SK-N-DZ (cell line): ENCODE results near the gene DVL2. TPM values are rescaled to one million over a fixed set of nuclear protein-coding genes. Genes with fewer than 3 reads are reported as not detected.

ENCODE experiments used
- DNase-seq: peaks from one replicate; pipeline ENCODE4 v3.0.0-alpha.2; 2015; ENCODE audit warnings: low spot score
- polyA plus RNA-seq, 2 experiments: library from polyadenylated mRNA; depleted of rRNA; stranded (reverse); fragments of >200 nt; gene quantifications; 2 replicates each; pipeline ENCODE4 v1.2.3, GENCODE V29; 2014

The DVL2 gene
- polyA plus RNA-seq (2014; cell fraction: cytosol; rRNA removed), result 95.7 and 109 TPM in 2 replicates
- polyA plus RNA-seq (2014; cell fraction: nucleus; rRNA removed), result 147 and 150 TPM in 2 replicates

DNA sequence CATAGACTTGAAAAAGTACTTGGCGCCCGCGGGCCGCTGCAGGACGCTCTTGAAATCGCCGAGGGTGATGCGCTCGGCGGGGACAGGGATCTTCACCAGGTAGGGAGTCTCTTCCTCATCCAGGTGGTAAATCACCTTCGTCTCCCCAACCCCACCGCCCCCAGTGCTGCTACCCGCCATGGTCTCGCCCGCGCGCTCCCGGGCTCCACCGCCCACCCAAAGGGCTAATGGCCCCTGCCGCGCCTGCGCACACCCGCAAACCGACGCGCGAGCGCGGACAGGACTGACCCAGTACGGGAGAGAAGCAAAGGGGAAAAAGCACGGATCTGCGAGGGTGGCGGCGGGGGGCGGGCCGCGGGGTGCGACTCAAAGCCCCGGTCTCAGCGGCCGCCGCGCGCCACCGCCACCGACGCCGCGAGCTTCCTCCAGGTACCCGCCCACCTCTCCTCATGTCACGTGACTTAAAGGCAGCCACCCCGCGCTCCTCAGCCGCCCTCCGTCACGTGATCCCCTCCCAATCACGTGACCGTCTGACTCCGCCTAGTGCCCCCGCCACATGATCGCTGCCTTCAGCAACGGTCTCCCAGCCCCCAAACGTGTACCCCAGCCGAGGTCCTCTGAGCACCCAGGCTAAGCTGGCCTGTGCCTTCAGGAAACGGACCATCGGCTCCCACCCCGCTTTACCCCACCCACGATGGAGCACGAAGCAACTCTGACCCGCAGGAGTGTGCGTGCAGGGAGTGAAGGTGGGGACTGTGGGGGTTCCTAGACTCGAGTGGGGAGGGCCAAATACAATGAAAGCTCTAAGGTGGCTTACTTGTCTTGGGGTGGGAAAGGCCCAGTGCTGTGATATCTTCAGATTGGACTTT lies at the start of gene DVL2:
DVL2 (minus strand) TSS at position 435 of the 869 bp plus-strand sequence; CDS start at position 180, 255 bp downstream.
- peak; percentile 96 for DNase-seq

DNA sequence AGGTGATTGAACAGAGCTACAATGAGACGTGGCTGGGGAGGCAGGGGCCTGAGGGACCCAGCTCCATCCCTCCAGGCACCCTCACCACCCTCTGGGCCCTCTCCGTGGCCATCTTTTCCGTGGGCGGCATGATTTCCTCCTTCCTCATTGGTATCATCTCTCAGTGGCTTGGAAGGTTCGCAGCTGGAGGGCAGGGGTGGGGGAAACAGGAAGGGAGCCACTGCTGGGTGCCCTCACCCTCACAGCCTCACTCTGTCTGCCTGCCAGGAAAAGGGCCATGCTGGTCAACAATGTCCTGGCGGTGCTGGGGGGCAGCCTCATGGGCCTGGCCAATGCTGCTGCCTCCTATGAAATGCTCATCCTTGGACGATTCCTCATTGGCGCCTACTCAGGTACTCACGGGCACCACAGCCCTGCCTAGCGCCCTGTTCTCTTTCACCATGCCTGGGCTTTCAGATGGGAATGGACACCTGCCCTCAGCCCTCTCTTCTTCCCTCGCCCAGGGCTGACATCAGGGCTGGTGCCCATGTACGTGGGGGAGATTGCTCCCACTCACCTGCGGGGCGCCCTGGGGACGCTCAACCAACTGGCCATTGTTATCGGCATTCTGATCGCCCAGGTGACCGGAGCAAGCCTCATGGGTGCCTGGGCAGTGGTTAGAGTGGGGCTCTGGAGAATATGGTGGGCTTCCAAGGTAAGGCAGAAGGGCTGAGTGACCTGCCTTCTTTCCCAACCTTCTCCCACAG lies 49.3 kb upstream of the DVL2 start:
- DNase-seq, result no peak

GRCh38 chr17:7282752-7283321 lies 48.5 kb upstream of the DVL2 start:
- no peak for DNase-seq

DNA sequence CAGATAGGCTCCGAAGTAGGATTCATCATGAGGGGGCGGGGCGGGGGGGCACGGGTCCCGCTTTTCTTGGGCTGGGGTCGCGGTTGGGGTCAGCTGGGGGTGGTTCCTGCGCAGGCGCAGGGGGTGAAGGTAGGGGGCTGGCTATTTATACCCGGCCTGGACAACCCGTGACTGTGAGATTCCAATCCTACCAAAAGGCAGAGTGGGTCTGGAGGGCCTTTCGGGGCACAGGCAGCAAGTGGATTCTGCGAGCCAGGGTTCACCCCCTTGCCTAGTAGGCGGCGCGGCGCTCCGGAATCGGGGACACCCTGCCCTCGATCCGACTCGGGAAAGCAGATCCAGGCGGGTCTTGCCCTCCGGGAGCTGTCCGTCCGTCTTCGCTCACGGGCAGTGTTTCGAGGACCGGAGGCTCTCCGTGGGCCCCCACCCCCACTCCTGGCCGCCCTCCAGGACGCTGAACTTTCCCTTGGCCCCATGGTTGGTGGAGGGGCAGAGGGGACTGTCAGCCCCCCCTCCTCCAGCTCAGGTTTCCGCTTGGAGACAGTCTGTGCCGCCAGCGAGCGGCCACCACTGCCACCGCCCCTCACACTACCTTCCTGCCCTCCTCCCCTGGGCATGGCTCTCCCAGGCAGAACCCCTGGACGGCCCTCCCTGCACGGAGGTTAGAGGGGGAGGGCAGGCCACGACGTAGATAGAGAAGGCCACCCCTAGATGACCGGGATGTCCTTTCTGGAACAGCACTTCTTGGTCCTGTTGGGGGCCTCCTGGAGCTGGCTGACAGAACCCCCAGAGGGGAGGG lies 47.8 kb upstream of the DVL2 start:
- no peak for DNase-seq

GRCh38 chr17:7281074-7281952 lies 47.0 kb upstream of the DVL2 start, which contains the start of gene SLC2A4:
Gene SLC2A4, plus strand, starts transcription at chr17:7281718. Its CDS starts 217 bp downstream, at chr17:7281935.
- DNase-seq, result peak; percentile 98

DNA sequence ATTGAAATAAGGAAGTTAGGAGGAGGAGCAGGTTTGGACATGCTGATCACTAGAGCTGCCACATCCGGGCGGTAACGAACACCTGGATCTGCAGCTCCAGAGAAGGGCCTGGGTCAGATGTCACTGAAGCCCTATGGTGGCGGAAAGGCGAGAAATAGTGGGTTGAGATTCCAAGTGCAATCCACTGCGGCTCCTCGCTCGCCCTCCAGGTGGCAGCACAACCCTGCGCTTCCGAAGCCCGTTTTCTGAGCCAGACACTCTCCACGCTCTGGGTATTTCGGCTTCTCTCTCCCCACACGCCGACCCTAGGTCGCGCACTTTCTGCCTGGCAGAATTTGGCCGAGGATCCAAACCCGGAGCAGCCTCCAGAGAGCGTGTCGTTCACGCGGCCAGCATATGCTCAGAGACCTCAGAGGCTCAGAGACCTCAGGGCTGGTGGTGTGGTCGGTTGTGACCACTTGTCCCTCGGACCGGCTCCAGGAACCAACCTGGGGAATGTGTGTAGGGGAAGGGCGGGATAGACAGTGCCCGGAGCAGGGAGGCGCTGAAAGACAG lies 46.3 kb upstream of the DVL2 start:
- peak; percentile 88 for DNase-seq

GRCh38 chr17:7279448-7279847 lies 45.1 kb upstream of the DVL2 start:
- DNase-seq, result no peak

GRCh38 chr17:7266784-7267183 lies 32.5 kb upstream of the DVL2 start:
- no peak for DNase-seq

DNA sequence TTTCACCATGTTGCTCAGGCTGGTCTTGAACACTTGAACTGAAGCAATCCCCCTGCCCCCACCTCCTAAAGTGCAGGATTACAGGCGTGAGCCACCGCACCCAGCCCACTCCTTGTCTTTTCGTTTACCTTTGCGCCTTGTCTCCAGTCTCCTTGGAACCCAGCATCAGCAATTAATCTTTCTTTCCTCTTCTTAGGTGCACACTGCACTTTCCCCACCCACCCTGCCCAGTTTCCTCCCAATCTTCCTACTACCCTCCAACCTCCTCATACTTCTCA lies 29.4 kb upstream of the DVL2 start:
- no peak for DNase-seq

- DNase-seq, result no peak
Observed at GRCh38 chr17:7262935-7263800, 28.9 kb upstream of the DVL2 start.

DNA sequence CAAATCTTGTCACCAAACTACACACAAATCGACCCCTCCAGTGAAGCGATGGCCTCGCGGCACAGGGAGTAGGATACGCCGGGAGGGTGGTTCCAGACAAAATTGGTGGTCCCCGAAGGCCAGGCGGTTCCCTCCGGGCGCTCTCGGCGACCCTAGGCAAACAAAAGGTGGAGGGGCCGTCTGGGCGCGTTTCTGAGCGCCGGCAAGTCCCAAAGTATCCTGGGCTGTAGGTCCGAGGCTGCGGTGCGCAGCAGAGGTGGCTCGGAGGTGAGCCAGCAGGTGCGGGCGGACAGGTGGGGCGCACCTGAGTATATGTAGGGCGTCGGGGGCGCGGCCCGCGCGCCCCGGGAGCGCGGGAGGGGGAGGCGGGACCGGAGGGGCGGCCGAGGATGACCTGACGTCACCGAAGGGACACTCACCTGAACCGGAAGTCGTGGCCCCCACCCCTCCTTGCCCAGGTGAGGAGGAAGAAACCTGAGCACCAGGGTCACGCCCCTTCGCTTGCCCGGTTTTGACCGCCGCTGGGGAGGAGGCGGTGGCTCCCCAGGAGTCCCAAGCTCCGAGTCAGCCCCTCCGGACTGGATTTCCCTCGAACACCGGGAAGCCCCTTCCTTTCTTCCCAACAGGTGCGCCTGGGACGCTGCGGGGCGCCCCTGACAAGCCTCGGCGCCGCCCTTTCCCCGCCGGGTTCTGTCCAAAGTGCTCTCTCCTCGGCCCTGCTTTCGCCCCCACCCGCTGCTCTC lies 28.0 kb upstream of the DVL2 start, which contains the start of gene CLDN7:
CLDN7 (minus strand) TSS at position 287 of the 743 bp plus-strand sequence. CDS start 435 bp downstream, outside the sequence.
- DNase-seq, result no peak

DNA sequence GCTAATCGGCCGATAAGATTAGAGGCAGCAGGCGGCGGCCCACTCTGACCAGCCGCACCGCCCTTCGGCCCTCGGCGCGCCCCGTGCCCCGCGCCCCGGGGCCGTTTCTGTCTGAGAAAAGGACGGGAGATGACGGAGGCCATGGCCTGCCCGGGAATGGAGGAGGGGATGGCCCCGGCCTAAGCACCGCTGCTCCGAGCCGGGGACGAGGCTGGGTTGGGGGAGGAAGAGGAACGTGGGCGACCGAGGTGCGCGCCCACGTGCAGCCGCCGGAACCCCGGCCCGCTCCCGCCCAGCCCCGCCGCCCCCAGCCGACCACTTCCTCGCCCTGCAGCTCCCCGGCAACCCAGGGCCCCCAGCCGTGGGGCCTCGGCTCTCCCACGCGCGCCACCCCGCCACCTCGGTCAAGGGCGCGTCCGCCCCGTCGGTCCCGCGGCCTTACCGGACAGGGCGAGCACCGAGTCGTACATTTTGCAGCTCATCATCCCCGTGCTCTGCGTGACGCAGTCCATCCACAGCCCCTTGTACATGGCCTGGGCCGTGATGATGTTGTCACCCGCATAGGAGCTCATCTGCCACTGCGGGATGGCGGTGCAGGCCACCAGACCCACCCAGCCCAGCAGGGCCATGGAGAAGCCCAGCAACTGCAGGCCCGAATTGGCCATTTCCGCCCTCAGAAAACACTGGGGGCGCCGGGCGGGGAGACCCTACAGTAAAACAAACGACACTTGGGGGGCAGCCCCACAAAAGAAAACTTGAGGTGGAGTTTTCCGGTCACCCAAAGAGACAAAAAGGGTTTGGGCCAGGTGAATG lies 27.3 kb upstream of the DVL2 start:
- no peak for DNase-seq

DNA sequence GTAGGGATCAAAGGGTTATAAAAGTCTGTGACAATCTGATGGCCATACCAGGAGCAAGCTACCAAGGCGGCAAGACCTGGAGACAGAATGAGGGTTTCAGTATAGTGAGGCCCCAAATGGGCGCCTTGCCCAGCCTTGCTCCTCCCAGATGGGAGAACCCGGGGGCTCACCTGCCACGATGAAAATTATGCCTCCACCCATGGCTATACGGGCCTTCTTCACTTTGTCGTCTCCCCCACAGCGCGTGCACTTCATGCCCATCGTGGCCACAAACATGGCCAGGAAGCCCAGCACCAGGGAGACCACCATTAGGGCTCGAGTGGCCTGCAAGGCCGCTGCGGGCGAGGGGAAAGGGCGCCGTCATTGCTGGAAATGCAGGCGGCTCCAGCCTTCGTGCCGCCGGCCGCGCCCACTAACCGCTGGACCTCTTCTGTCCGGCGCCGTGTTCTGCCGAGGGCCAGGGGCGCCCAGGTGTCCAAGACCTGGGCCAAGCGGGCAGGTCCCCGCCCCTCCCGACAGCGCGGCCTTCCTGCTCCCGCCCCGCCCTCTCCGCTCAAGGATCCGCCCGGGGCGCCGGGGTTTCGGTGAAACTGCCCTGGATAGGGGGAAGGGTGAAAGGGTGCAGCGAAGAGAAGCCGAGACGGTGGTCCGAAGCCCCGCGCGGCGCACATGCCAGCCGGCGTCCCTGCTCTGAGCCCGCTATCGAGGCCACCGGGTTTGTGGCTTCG lies 26.5 kb upstream of the DVL2 start:
- DNase-seq, result no peak

DNA sequence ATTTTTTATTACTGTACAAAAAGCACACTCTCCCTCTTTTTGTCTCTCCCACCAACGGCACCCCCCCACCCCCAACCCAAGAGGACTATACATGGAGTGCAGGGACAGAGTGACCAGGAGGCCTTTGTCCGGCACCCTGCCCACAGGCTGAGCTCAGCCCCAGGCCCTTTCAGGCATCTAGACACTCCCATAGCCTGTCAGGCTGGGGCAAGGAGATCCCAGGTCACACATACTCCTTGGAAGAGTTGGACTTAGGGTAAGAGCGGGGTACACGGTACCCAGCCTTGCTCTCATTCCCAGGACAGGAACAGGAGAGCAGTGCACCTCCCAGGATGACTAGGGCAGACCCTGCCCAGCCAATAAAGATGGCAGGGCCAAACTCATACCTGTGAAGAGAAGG lies 25.8 kb upstream of the DVL2 start:
- DNase-seq, result no peak

GRCh38 chr17:7259555-7259889 lies 25.2 kb upstream of the DVL2 start:
- no peak for DNase-seq

DNA sequence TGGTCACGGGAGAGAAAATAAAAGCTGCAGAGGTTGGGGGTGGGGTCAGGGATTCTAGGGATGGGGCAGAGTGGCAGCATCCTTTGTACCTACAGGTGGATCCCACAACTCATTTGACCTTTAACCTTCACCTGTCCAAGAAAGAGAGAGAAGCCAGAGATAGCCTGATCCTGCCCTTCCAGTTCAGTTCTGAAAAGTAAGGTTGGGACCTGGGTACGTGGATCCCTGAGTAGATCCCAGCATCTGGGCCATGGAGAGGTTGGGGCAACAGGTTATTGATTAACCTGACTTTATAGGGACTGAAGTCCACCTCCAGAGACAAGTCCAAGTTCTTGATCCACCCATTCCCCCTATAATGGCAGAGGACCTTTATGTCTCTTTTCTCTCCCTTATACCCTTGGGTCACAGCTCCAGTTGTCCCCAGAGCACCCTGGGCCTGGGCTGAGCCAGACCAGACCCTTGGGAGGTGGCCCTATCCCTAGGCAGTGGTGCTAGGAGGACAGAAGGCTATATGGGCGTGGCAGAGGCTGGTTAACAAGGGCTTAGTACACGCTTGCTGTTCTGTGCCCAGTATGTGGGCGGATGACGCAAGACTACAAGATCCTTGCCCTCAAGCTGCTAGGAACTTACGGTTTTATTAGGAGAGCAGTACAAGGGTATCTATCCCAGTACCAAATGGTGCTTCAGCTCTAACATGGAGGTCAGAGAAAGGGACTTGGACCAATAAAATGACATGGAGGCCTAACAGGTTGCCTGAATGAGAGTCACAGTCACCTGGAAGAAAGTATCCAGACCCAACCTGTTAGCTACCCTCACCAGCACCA lies 24.6 kb upstream of the DVL2 start:
- DNase-seq, result no peak
